OCI-LY1 (cell line): Measurements from ENCODE around the gene PCIF1.

Experiments used
- H2AFZ ChIP-seq: fragments of 200-600 bp; sonication (generic), shearing (Covaris generic); 2 replicates; pipeline ENCODE4 v1.6.0; 2014; ENCODE audit warnings: antibody characterized with exemption, mild to moderate bottlenecking, low read length
- H3F3A ChIP-seq: fragments of 200-600 bp; sonication (generic), shearing (Covaris generic); 2 replicates; pipeline ENCODE4 v1.6.0; 2014; ENCODE audit warnings: mild to moderate bottlenecking, antibody characterized with exemption, low read length, moderate library complexity; ENCODE audit not compliant: insufficient read depth
- H3K27ac ChIP-seq: fragments of 200-600 bp; sonication (generic); 2 replicates; pipeline ENCODE4 v1.5.1; 2014; ENCODE audit warnings: low read length, mixed run types, mild to moderate bottlenecking, low read depth; ENCODE audit not compliant: poor library complexity, severe bottlenecking
- H3K27me3 ChIP-seq: fragments of 200-600 bp; sonication (generic); 2 replicates; pipeline ENCODE4 v1.6.0; 2014; ENCODE audit warnings: antibody characterized with exemption, mild to moderate bottlenecking, low read length, moderate library complexity; ENCODE audit not compliant: insufficient read depth
- H3K36me3 ChIP-seq: fragments of 200-600 bp; sonication (generic); 2 replicates; pipeline ENCODE4 v1.6.1; 2014; ENCODE audit warnings: mild to moderate bottlenecking, antibody characterized with exemption, low read length, moderate library complexity, mixed read lengths; ENCODE audit not compliant: insufficient read depth
- H3K4me1 ChIP-seq: fragments of 200-600 bp; sonication (generic); 2 replicates; pipeline ENCODE4 v1.5.1; 2014; ENCODE audit warnings: mild to moderate bottlenecking, low read length, moderate library complexity; ENCODE audit not compliant: insufficient read depth, severe bottlenecking
- H3K4me2 ChIP-seq: fragments of 200-600 bp; sonication (generic), shearing (Covaris generic); 2 replicates; pipeline ENCODE4 v1.6.1; 2014; ENCODE audit warnings: low read length
- H3K4me3 ChIP-seq: fragments of 200-600 bp; sonication (generic); 2 replicates; pipeline ENCODE4 v1.5.1; 2014; ENCODE audit warnings: low read length, low read depth, mild to moderate bottlenecking, mixed read lengths; ENCODE audit not compliant: poor library complexity, severe bottlenecking
- H3K79me2 ChIP-seq: fragments of 200-600 bp; shearing (Covaris generic); 2 replicates; pipeline ENCODE4 v1.6.1; 2016; ENCODE audit warnings: mixed run types, low read length, mixed read lengths; ENCODE audit not compliant: insufficient read depth
- H3K9ac ChIP-seq: fragments of 200-600 bp; sonication (generic), shearing (Covaris generic); 2 replicates; pipeline ENCODE4 v1.6.1; 2014; ENCODE audit warnings: mild to moderate bottlenecking, low read length, mixed read lengths
- H3K9me2 ChIP-seq: fragments of 200-600 bp; sonication (generic), shearing (Covaris generic); 2 replicates; pipeline ENCODE4 v1.6.1; 2014; ENCODE audit warnings: low read depth, mild to moderate bottlenecking, low read length, mixed read lengths
- H3K9me3 ChIP-seq: fragments of 200-600 bp; shearing (Covaris generic); 2 replicates; pipeline ENCODE4 v1.6.1; 2014; ENCODE audit warnings: low read length, mixed read lengths
- H4K20me1 ChIP-seq: fragments of 200-600 bp; sonication (generic), shearing (Covaris generic); 2 replicates; pipeline ENCODE4 v1.6.0; 2016; ENCODE audit warnings: mild to moderate bottlenecking, low read length; ENCODE audit not compliant: insufficient read depth
- EZH2 ChIP-seq: fragments of 200-600 bp; sonication (generic), shearing (Covaris generic); IDR thresholded peaks from 2 replicates; pipeline ENCODE4 v1.8.0; 2017; ENCODE audit warnings: borderline replicate concordance, mixed run types, mild to moderate bottlenecking, antibody characterized with exemption, low read length, moderate library complexity, mixed read lengths
- TF ChIP-seq, protein P1 (sequence below): fragments of 200-600 bp; sonication (generic), shearing (Covaris generic); IDR thresholded peaks from 2 replicates; pipeline ENCODE4 v1.5.1; 2017; ENCODE audit warnings: mild to moderate bottlenecking, antibody characterized with exemption, low read length, moderate library complexity, mixed read lengths

The PCIF1 gene

DNA sequence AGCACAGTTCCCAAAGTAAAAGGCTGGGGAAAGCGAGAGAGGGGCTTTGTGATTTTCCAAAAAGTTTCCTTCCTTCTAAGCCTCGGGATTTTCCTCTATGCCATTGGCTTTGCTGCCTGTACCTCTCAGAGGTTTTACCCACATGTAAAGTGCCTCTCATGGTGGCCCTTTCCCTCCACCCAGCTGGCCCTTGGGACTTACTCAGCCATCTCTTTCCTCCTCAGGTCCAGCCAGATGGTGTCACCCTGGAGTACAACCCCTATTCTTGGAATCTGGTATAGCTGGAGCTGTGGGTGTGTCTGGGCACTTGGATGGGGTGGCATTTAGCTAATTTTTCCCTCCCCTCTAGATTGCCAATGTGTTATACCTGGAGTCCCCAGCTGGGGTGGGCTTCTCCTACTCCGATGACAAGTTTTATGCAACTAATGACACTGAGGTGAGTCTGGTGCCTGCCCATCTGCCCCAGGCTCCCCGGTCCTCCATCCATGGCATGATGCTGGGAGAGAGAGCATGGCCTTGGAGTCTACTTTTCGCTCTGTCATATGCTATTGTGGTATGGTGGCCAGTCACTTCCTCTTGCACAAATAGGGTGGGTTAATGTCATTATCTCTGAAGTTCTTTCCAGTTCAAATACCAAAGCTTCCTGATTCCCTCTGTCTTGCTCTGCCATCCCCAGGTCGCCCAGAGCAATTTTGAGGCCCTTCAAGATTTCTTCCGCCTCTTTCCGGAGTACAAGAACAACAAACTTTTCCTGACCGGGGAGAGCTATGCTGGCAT lies 42.2 kb upstream of the PCIF1 start:
- H3K9ac ChIP-seq = peak overlapping the region; percentile 70
- no peaks in the 10 kb centered on the region for H3K9me2 ChIP-seq
- no peaks in the 10 kb centered on the region for H3K79me2 ChIP-seq
- peak overlapping the region; percentile 75 for H3K4me3 ChIP-seq
- TF ChIP-seq, protein P1, sequence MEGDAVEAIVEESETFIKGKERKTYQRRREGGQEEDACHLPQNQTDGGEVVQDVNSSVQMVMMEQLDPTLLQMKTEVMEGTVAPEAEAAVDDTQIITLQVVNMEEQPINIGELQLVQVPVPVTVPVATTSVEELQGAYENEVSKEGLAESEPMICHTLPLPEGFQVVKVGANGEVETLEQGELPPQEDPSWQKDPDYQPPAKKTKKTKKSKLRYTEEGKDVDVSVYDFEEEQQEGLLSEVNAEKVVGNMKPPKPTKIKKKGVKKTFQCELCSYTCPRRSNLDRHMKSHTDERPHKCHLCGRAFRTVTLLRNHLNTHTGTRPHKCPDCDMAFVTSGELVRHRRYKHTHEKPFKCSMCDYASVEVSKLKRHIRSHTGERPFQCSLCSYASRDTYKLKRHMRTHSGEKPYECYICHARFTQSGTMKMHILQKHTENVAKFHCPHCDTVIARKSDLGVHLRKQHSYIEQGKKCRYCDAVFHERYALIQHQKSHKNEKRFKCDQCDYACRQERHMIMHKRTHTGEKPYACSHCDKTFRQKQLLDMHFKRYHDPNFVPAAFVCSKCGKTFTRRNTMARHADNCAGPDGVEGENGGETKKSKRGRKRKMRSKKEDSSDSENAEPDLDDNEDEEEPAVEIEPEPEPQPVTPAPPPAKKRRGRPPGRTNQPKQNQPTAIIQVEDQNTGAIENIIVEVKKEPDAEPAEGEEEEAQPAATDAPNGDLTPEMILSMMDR = no peak
- TF ChIP-seq EZH2 = no peak
- no peaks in the 10 kb centered on the region for H3K9me3 ChIP-seq
- peaks cover 19% of the 10 kb centered on the region; the same call in 1 of the 2 replicates for H3K36me3 ChIP-seq
- no peaks in the 10 kb centered on the region for H4K20me1 ChIP-seq
- no peak overlapping the region for H3K27ac ChIP-seq
- H3K27me3 ChIP-seq = no peaks in the 10 kb centered on the region
- H3F3A ChIP-seq = no peaks in the 10 kb centered on the region; the same call in 1 of the 2 replicates
- peaks cover 30% of the 10 kb centered on the region for H3K4me1 ChIP-seq
- H2AFZ ChIP-seq = no peak overlapping the region
- H3K4me2 ChIP-seq = peak overlapping the region; percentile 93

DNA sequence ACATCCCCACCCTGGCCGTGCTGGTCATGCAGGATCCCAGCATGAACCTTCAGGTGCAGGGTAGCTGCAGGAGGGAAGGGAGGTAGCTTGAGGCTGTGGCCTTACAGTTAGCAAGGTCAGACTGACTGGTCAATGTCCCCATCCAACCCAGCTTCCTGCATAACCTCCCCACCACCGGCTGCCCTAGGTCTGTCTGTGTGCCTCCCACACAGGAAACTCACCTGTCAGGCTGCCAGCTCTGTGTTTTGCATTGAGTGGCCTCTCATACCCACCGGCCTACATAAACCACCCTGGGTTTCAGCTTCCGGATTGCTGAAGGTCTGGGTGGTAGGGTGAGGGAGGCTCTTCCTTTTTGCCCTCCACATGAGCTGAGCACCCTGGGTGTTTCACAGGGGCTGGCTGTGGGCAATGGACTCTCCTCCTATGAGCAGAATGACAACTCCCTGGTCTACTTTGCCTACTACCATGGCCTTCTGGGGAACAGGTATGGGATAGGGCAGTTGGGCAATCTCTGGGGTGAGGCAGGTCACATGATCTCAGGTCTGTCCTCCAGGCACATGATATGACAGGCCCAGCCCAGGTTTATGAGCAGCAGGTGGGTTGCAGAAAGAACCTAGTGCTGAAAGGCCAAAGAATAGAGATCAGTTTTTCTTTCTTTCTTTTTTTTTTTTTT lies 41.5 kb upstream of the PCIF1 start:
- Histone ChIP-seq H3F3A (no peaks in the 10 kb centered on the region; the same call in 1 of the 2 replicates), H3K4me1 (peaks cover 30% of the 10 kb centered on the region), H3K9me3 (no peaks in the 10 kb centered on the region), H3K9ac (no peak overlapping the region), H3K36me3 (peaks cover 16% of the 10 kb centered on the region; the same call in 1 of the 2 replicates), H3K27ac (no peak overlapping the region), H3K4me3 (no peak overlapping the region), H3K79me2 (no peaks in the 10 kb centered on the region), H3K4me2 (no peak overlapping the region), H4K20me1 (no peaks in the 10 kb centered on the region), H2AFZ (no peak overlapping the region), H3K9me2 (no peaks in the 10 kb centered on the region), H3K27me3 (no peaks in the 10 kb centered on the region)
- no peak for TF ChIP-seq EZH2
- TF ChIP-seq, protein P1 = no peak

DNA sequence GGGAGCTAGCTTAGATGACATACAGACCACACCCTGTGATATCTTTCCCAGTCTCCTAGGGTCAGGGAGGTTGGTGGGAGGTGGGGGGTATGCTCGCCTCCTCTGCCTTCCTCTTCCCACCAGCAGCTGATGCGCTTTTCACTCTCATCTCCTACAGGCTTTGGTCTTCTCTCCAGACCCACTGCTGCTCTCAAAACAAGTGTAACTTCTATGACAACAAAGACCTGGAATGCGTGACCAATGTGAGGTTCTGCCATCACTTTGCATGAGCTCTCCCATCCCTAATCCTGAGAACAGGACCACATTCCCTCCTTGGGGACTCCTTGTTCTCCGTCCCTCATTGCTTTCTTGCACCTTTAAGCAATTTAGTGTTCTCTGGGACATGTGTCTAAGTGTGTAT lies 40.7 kb upstream of the PCIF1 start:
- no peak overlapping the region for H2AFZ ChIP-seq
- H3K4me1 ChIP-seq = peaks cover 30% of the 10 kb centered on the region
- H3K4me3 ChIP-seq = no peak overlapping the region
- H3K4me2 ChIP-seq = no peak overlapping the region
- peaks cover 19% of the 10 kb centered on the region; the same call in 1 of the 2 replicates for H3K36me3 ChIP-seq
- H3K27me3 ChIP-seq = no peaks in the 10 kb centered on the region
- H3K9me3 ChIP-seq = no peaks in the 10 kb centered on the region
- H3F3A ChIP-seq = no peaks in the 10 kb centered on the region; the same call in 1 of the 2 replicates
- TF ChIP-seq EZH2 = no peak
- TF ChIP-seq, protein P1 = no peak
- H3K79me2 ChIP-seq = no peaks in the 10 kb centered on the region
- H3K27ac ChIP-seq = no peak overlapping the region
- no peaks in the 10 kb centered on the region for H3K9me2 ChIP-seq
- no peak overlapping the region for H3K9ac ChIP-seq
- no peaks in the 10 kb centered on the region for H4K20me1 ChIP-seq
